ENCODE measurements around the gene FGF22. TPM values are rescaled to one million over a fixed set of nuclear protein-coding genes. Genes with fewer than 3 reads are reported as not detected.

Gene FGF22
- total RNA-seq, 1 experiment from 2014 or later = not detected

DNA sequence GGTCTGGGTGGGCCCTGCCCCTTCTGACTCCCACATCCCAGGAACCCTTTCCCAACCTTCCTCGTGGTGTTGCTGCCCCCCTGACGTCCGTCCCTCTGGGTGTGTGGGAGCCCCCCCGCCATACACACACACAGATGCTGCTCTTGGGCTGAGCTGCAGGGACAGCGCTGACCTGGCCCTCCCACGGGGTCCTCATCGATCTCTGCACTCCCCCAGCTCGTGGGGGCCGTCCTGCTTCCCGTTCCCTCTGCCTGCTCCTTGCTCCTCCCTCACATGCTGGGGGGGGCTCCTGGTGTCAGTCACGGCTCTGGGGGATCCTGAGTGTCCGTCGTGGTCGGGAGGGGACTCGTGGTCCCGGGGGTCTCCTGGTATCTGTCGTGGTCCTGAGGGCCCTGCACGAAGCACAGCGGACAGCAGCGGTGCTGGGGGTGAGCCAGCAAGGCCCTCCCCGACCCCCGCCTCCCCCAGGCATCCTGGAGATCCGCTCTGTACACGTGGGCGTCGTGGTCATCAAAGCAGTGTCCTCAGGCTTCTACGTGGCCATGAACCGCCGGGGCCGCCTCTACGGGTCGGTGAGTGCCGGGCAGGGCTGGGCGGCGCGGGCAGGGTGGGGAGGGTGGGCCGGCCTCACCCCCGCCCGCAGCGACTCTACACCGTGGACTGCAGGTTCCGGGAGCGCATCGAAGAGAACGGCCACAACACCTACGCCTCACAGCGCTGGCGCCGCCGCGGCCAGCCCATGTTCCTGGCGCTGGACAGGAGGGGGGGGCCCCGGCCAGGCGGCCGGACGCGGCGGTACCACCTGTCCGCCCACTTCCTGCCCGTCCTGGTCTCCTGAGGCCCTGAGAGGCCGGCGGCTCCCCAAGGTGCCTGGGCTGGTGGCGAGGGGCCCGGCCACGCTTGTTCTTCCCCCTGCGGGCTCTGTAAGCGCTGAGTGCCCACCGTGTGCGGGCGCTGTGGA, 3.4 kb downstream of the FGF22 start:
- no peak for DNase-seq (ENCODE audit: low read depth)

DNA sequence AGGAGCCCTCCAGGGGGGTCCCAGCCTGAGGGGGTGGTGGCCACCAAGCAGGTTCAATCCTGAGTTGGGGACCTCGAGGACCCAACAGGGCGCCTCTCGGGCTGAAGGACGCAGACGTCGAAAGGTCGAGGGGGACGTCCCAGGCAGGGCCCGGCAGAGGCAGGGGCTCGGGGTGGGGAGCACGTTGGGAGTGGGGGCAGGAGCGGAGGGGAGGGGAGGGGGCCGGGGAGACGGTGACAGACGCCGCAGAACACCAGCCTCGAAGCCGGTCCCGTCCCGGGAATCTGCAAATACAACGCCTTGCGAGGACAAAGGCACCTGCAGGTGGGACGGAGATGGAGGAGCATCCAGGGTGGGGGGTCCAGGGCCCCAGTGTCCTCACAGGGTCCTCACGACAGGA, 4.1 kb downstream of the FGF22 start:
- DNase-seq (ENCODE audit: low read depth) = no peak

DNA sequence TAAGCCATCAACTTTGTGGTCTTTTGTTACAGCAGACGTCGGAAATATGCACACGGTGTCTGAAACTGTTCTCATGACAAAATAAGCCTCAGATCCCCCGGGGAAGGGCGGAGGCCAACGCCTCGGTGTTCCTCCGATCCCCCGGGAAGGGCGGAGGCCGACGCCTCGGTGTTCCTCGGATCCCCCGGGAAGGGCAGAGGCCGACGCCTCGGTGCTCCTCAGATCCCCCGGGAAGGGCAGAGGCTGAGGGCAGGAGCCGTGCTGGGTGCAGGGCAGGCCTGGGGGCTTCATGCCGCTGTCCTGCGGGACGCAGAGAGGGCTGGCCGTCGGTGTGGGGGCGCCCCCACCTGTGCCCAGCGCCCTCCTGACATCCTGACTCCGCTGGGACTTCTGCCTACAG, 4.7 kb downstream of the FGF22 start:
- no peak for DNase-seq (ENCODE audit: low read depth)

DNA sequence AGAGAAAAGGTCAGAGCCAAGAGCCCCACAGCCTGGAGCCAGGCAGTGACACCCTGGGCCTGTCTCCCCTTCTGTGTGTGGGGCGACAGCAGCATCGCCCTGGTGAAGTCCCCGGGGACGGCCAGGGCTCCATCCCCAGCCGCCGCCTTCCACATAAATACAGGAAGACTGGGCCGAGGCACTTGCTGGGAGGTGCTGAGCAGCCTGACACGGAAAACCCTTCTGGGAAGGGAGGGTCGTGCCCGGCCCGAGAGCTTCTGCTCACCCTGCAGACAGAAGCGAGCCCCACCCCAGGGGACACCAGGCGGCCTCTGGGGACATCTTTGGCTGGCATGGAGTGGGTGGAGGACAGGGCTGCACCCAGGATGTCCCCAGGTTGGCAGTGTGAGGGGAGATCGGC, 5.1 kb downstream of the FGF22 start:
- no peak for DNase-seq (ENCODE audit: low read depth)

DNA sequence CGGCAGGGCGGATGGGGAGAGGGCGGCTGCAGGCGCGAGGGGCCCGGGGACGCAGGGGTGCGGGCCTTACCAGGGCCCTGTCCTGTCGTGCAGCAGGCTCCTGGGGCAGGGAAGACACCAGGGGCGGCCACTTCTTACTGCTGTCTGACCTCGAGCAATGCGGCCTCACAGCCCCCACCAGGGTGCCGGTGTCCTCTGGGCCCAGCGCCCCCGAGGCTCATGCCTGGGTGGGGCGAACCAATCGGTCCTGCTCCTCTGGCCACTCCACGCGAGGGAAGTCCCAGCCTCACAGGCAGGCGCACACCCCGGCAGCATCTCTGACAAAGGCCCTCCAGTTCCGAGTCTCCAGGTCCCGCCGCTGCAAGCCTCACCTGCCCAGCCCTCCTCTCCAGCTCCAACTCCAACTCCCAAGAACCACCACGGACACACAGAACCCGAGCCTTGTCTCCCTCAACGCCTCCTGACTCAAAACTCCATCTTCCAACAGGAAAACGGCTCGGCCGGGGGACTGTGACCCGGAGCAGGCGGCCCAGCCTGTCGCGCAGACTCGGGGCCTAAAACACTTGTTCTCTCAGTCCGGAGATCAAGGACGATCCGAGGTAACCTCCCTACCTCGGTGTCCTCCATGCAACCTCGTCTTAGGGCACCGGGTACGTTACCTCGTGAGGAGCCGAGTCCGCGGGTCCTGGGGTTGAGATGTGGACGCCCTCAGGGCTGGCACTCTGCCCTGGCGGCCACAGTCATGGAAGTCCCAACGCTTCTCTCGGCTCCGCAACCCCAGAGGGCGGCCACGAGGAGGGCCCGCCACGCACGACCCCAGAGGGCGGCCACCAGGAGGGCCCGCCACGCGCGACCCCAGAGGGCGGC, 6.5 kb downstream of the FGF22 start:
- DNase-seq (ENCODE audit: low read depth) = no peak

DNA sequence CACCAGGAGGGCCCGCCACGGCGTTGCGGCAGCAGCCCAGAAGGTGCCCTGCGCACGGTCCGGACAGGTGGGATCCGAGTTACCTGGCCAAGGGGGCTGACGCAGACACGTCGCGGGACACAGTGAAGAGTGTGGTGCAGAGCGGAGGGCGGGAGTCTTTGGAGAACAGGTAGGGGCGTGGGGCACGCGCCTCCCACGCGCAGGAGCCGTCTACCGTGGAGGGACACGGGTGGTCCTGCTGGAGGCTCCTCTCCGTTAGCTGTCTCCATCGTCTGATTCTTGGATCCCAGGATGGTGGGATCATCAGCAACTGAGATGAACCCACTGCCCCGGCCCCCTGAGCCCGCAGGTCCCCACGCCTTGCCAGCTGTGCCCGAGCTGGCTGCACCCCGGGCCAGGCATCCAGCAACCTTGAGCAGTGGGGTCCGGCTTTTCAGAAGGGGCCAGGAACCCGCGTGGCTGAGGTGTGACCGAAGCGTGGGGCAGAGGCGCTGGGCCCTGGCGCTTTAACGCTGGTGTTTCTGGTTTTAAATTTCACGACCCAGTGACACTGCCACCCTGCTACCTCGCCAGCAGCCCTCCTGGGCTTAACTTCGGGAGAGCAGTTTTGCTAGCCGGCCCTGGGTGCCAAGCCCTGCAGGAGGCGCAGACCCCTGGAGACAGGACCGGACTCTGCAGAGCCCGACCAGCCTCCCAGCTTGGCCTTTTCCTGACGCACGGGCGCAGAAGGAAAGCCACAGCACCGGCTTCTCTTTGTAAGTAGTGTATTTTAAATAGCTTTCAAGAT, 7.3 kb downstream of the FGF22 start:
- DNase-seq (ENCODE audit: low read depth) = no peak

DNA sequence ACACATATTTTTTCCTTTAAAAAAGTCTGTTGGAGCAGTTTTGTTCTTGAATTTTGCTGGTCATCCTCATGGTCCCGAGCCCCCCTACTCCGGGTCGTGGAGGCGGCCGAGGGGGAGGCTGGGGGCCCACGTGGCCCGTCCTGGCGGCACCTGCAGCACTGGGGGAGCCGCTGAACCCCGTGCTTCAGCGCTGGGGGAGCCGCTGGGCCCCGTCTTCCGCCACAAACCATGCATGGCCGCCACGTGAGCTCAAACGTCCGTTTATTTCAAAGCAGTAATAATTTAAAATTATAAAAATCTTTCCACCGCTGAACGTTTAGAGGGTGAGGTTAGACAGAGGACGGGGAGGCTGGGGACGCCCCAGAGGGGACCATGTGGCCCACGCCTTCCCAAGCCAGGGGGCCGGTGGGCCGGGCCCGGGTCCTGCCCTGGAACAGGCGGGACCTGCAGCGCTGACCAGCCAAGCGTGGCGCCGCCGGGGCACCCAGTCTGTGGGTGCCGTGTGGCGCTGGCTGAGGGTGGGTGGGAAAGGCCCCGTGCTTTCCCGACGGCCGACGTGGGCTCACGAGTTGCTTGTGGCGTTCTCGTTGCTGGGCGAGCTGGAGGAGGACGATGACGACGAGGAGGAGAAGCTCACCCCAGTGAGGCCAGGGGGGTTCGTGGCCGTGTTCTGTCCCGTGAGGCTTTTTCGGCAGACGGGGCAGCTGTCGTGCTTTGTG, 8.0 kb downstream of the FGF22 start:
- no peak for DNase-seq (ENCODE audit: low read depth)

DNA sequence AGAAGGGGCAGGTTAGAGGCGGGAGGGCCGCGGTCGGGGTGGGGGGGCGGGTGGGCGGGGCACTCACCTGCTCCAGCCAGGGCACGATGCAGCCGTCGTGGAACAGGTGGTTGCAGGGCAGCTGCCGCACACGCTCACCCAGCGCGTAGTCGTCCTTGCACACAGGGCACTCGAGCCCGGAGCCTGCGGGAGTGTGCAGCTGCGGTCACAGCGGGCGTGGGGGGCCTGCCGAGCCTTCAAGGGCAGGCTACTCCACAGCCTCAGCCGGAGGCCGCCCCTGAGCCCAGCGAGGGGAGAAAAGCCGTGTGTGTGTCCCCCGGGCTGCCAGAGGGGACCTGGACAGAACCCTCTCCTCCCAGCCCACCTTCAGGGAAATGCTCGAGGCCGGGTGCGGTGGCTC, 8.6 kb downstream of the FGF22 start:
- DNase-seq (ENCODE audit: low read depth) = no peak

DNA sequence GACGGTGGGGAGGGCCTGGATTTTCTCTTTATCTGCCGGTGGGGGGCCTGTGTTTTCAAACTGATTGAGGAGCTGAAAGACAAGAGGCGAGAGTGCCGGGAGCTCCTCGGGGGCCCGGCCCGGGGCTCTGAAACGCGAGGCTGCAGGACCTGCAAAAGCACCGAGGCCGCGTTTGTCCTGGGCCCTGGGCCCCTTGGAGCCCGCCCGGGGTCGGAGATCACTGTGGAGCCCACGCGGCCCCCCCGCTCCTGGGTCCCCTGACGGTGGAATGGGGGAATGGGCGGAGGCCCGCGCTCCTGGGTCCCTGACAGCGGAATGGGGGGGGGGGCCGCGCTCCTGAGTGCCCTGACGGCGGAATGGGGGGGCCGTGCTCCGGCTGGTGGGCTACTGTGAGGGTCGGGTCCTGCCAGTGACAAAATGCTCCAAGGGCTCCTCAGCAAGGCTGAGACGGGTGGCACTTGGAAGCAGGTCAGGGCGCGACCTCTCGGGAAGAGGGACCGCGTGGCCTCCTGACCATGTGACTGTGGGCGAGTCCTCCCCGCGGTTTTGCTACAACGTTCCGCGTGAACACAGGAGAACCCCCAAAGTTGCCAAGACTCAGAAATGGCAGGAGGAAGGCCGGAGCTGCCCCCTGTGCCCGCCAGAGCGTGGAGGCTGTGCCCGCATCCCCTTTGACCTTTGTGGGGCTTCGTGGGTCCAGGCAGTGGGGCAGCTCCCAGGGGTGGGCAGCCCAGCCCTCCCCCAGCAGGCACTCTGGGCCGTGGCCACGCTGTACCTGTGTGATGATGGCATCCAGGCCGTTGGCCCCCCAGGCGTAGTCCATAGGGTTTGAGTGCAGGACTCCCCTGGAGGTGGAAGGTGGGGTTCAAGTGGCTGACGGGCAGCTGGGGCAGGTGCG, 9.5 kb downstream of the FGF22 start:
- no peak for DNase-seq (ENCODE audit: low read depth)

DNA sequence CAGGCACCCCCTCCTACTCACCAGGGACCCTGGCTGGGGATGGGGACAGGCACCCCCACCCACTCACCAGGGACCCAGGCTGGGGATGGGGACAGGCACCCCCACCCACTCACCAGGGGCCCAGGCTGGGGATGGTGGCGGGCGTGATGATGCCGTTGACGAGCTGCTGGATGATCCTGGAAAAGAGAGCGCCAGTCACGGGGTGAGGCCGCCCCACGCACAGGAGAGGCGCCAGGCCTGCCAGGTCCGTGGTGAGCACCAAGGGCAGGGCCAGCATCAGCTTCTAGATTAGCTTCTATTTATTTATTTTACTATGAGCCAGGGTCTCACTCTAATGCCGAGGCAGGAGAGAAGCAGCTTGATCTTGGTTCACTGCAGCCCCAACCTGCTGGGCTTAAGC, 10.4 kb downstream of the FGF22 start:
- no peak for DNase-seq (ENCODE audit: low read depth)

DNA sequence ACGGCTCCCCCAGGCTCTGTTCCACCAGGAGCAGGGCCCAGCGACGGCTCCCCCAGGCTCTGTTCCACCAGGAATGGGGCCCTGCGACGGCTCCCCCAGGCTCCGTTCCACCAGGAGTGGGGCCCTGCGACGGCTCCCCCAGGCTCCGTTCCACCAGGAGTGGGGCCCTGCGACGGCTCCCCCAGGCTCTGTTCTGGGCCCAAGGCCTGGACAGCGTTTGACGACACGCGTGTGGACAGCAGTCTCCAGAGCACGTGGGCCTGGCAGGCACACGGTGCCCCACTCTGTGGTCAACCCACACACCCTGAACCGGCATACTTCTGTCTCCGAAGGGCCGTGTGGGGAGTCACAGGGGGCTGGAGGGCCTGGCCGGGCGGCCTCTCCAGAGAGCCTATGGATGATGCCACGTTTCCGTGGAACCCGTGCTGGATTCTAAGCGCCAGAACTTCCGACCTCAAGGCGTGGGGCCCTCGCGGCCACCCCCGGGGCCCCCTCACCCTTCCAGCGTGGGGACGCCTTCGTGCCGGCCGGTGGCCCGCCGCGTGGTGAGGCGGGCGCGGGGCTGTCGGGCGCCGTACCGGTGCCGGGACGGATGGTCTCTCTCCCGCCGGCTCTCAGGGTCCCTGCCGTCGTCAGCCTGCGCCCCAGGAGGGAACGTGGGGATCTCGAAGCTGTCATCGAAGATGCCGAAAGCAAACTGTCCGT, 11.6 kb downstream of the FGF22 start:
- DNase-seq (ENCODE audit: low read depth) = no peak

DNA sequence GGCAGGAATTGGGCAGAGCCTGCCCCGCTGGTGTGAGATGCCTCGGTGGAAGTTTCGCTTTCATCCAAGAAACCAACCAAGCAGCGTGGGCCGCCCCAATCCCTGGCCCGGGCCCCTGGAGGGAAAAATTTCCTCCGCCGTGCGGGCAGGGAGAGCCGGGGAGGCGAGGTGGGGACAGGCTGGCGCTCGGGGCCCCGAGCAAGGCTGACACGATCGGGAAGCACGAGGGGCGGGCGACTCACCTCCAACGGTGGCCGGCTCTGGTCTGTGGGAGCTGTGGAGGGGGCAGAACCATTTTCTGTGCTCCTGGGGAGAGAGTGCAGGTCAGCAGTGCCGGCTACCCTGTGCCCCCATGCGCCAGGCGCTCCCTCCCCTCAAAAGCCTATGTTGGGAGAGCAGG, 12.3 kb downstream of the FGF22 start:
- DNase-seq (ENCODE audit: low read depth) = no peak

DNA sequence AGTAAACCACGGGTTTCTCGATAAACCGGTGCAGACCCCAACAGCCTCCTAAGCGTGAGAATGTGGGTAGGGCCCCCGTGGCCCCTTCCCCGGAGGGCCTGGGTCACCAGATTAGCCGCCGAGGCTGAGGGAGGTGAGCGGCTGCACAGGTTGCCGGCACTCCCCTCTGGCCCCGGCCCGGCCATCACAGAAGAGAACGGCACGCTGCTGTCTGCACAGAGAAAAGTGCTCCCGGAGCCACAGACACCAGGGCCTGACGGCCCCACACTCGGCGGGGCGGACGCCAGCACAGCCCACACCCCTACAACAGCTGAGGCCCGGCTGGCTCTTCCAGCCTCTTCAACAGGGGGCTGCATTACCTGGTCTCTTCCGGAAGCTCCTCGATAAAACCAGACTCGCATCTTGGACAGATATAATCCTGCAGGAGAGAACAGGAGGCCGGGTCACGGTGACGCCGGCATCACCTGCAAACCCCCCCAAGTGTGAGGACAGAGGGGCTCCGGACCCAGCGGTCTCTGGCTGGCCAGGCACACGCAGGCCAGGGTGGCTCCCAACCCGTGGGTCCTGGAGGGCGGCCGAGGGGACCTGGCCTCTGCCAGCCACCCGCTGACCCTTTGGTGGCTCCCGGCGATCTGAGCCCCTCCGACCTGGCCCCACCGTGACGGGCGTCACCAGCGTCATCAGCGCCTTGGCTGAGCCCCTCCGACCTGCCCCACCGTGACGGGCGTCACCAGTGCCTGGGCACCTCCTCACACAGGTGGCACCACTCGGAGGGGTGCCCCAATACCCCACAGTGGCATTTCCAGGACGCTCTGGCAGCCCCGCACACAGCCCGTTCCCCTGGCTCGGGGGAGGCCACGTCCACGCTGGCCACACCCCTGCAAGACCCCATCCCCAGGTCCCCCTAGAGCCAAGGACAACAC, 13.0 kb downstream of the FGF22 start:
- DNase-seq (ENCODE audit: low read depth) = no peak

DNA sequence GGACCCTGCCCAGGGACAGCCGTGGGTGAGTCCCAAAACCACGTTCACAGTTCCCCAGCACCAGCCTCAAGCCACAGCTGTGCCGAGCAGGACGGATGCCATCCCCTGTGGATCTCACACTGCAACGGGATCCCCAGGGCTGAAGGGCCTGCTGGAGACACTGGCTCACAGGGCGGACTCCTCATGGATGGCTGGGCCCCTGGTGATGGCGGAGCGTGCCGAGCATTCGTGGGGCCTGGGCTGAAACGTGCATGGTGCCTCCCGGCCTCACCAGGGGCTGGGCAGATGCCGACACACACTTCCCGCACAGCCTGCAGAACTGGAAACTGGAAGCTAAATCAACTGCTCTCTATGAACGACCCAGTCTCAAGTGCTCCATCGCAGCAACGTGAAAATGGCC, 13.7 kb downstream of the FGF22 start:
- DNase-seq (ENCODE audit: low read depth) = no peak

DNA sequence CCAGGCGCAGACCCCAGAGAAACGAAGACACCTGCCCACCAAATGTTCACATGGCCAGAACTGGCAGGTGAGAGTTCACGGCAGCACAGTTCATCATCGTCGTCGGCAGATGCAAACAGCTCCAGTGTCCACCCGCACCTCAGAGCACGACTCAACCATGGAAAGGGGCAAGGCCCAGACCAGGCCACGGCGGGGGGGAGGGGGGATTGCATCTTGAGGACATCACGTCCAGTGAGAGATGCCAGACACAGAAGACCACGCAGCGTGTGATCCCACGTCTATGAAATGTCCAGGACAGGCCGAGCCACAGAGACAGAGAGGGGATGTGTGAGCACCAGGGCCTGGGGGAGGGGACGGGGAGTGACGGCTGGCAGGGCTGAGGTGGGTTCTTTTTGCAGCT, 16.0 kb downstream of the FGF22 start:
- DNase-seq (ENCODE audit: low read depth) = no peak

DNA sequence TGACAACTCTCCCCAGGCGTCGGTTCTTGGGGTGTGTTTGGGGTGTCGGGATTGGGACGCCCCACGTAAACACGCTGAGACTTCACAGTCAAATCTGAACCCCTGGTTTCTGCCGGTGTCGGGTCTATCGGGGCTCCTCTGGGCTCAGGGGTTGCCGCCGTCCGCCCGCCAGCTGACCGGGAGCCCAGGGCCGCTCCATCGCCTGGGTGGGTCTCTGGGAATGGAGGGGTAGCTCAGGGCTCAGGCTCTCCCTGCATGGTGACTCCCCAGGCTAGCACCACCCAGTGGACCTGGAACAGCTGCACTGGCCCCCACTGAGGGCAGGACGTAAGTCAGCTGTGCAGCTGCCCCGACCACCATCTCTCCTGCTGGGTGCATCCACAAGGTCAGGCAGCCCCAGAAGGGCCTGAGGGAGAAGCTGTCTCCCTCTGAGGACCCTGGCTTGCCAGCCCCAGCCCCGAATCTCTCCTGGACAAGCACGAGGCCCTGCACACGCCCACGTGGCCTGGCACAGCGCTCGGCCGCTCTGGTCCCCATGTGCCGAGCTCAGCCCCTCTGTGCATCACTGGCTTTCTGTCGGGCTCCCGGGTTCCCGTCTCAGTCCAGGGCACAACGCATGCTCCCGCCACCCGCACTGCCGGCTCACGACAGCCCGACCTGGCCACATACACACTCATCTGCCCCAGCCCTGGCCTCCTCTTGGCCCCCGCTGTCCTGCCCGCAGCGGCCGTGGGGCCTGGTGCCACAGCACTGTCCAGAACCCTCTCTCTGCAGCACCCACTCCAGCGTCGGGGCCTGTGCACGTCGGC, 17.3 kb downstream of the FGF22 start:
- DNase-seq (ENCODE audit: low read depth) = no peak

DNA sequence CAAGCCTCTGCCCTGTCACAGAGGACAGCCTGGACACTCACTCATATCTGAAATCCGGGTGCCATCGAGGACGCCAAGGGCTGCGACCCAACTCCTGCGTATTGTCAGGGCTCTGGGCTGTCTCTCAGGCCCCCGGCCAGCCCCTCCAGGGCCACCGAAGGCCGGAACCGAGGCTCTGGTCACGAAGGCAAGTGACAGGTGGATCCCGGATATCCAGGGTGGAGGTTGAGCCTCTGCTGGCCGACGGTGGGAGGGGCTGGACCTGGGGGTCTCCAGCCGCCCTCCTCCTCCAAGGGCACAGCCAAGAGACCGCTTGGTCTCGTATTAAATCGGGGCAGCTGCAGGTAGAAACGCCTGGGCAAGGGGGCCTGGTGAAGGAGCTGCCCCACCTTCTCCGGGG, 17.9 kb downstream of the FGF22 start:
- no peak for DNase-seq (ENCODE audit: low read depth)
